OCI-LY3 (cell line): ENCODE results near the gene MOSPD2.
A peak's percentile ranks its signal among the peaks of the same experiment; 100 is the strongest.

Source experiments
- H2AFZ ChIP-seq: fragments of 200-600, 300-600 bp; shearing (Covaris generic); 2 replicates; pipeline ENCODE4 v1.6.0; 2014; ENCODE audit warnings: antibody characterized with exemption, low read depth, low read length
- H3K27ac ChIP-seq: fragments of 200-600, 300-600 bp; sonication (generic); 2 replicates; pipeline ENCODE4 v1.5.1; 2014; ENCODE audit warnings: mild to moderate bottlenecking, low read length, moderate library complexity, mixed read lengths
- H3K27me3 ChIP-seq: fragments of 200-600, 300-600 bp; sonication (generic); 2 replicates; pipeline ENCODE4 v1.6.1; 2014; ENCODE audit warnings: low read depth, low read length, mixed read lengths
- H3K36me3 ChIP-seq: fragments of 200-600, 300-600 bp; sonication (generic); replicated peaks from 2 replicates; pipeline ENCODE3; 2014; ENCODE audit warnings: low read depth, low read length, mixed read lengths
- H3K4me1 ChIP-seq: fragments of 300-600, 200-600 bp; sonication (generic); 2 replicates; pipeline ENCODE4 v1.6.1; 2014; ENCODE audit warnings: low read length, mixed read lengths
- H3K4me2 ChIP-seq: fragments of 200-600, 300-600 bp; sonication (generic); 2 replicates; pipeline ENCODE4 v1.6.1; 2014; ENCODE audit warnings: low read length, mixed read lengths
- H3K4me3 ChIP-seq: fragments of 300-600, 200-600 bp; sonication (generic); 2 replicates; pipeline ENCODE4 v1.5.1; 2014; ENCODE audit warnings: antibody characterized with exemption, mild to moderate bottlenecking, low read length, moderate library complexity
- H3K79me2 ChIP-seq: fragments of 300-600, 200-600 bp; shearing (Covaris generic); 2 replicates; pipeline ENCODE4 v1.6.1; 2014; ENCODE audit warnings: mild to moderate bottlenecking, low read length, mixed read lengths
- H3K9ac ChIP-seq: fragments of 300-600, 200-600 bp; shearing (Covaris generic); 2 replicates; pipeline ENCODE4 v1.6.0; 2014; ENCODE audit warnings: mild to moderate bottlenecking, low read length, moderate library complexity
- H3K9me3 ChIP-seq: fragments of 200-600, 300-600 bp; shearing (Covaris generic); 2 replicates; pipeline ENCODE4 v1.6.1; 2014; ENCODE audit warnings: low read length, mixed read lengths; ENCODE audit not compliant: insufficient read depth
- H4K20me1 ChIP-seq: fragments of 200-600, 300-600 bp; sonication (generic); 2 replicates; pipeline ENCODE4 v1.6.1; 2016; ENCODE audit warnings: low read length, mixed read lengths; ENCODE audit not compliant: insufficient read depth
- EZH2phosphoT487 ChIP-seq: fragments of 200-600 bp; shearing (Covaris generic); IDR thresholded peaks from 2 replicates; pipeline ENCODE4 v1.6.1; 2018; ENCODE audit warnings: antibody characterized with exemption, mixed run types, low read depth
- TF ChIP-seq, protein P1 (sequence below): fragments of 200-600, 300-600 bp; sonication (generic); IDR thresholded peaks from 2 replicates; pipeline ENCODE4 v1.5.1; 2014; ENCODE audit warnings: antibody characterized with exemption, low read length, low read depth

Gene MOSPD2

DNA sequence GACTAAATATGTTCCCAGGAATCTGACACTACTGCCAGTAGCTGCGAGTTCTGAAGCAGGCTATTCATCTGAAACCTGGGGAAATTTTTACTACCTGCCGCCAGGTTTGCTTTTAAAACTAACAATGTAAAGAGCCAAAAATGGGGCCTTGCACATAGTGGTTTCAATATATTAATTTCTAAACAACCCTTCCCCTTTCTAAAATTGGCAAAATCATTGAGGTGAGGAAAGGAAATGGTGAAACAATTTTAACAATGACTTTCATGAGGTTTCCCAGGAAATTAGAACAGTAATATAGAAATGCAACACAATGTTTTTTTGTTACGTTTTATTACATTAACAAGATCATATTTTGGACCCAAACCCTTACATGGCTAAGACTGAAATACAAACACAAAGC lies 21.7 kb upstream of the MOSPD2 start:
- no peaks in the 10 kb centered on the region for H3K79me2 ChIP-seq
- H3K4me1 ChIP-seq = peaks cover 9% of the 10 kb centered on the region
- no peak overlapping the region for H3K4me3 ChIP-seq
- H4K20me1 ChIP-seq = no peaks in the 10 kb centered on the region
- peaks cover 21% of the 10 kb centered on the region for H3K36me3 ChIP-seq
- H2AFZ ChIP-seq = no peak overlapping the region
- peak overlapping the region; percentile 21 for H3K4me2 ChIP-seq
- no peak overlapping the region for H3K27ac ChIP-seq
- no peak for TF ChIP-seq EZH2phosphoT487
- TF ChIP-seq, protein P1, sequence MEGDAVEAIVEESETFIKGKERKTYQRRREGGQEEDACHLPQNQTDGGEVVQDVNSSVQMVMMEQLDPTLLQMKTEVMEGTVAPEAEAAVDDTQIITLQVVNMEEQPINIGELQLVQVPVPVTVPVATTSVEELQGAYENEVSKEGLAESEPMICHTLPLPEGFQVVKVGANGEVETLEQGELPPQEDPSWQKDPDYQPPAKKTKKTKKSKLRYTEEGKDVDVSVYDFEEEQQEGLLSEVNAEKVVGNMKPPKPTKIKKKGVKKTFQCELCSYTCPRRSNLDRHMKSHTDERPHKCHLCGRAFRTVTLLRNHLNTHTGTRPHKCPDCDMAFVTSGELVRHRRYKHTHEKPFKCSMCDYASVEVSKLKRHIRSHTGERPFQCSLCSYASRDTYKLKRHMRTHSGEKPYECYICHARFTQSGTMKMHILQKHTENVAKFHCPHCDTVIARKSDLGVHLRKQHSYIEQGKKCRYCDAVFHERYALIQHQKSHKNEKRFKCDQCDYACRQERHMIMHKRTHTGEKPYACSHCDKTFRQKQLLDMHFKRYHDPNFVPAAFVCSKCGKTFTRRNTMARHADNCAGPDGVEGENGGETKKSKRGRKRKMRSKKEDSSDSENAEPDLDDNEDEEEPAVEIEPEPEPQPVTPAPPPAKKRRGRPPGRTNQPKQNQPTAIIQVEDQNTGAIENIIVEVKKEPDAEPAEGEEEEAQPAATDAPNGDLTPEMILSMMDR = no peak
- no peaks in the 10 kb centered on the region for H3K27me3 ChIP-seq
- no peaks in the 10 kb centered on the region for H3K9me3 ChIP-seq
- H3K9ac ChIP-seq = no peak overlapping the region

DNA sequence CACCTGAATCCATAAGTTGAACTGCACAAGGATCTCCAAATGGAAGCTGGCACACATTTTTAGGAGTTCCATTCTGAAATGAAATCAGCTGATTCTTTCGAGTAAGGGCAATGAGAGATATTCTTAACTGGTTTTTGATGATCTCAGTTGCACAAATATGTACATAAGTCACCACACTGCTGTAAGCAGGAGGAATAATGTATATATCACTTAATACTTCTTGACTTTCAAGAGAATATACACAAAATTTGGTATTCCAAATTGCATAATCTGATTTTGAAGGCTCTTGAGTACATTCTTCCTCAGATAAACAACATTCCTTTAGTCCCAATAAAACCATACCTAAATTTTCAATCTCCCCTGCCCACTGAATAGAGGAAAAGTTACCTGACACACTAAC lies 8.6 kb upstream of the MOSPD2 start:
- H3K4me2 ChIP-seq = no peak overlapping the region
- no peak overlapping the region for H3K9ac ChIP-seq
- H3K4me3 ChIP-seq = no peak overlapping the region
- no peaks in the 10 kb centered on the region for H3K9me3 ChIP-seq
- 0 out of 2 replicates have a peak, but pooled peaks cover 5% of the 10 kb centered on the region for H4K20me1 ChIP-seq
- H2AFZ ChIP-seq = no peak overlapping the region
- H3K36me3 ChIP-seq = peaks cover 23% of the 10 kb centered on the region
- H3K79me2 ChIP-seq = peaks cover 41% of the 10 kb centered on the region
- H3K27me3 ChIP-seq = no peaks in the 10 kb centered on the region
- no peak overlapping the region for H3K27ac ChIP-seq
- H3K4me1 ChIP-seq = no peaks in the 10 kb centered on the region
- TF ChIP-seq EZH2phosphoT487 = no peak
- TF ChIP-seq, protein P1 = no peak

DNA sequence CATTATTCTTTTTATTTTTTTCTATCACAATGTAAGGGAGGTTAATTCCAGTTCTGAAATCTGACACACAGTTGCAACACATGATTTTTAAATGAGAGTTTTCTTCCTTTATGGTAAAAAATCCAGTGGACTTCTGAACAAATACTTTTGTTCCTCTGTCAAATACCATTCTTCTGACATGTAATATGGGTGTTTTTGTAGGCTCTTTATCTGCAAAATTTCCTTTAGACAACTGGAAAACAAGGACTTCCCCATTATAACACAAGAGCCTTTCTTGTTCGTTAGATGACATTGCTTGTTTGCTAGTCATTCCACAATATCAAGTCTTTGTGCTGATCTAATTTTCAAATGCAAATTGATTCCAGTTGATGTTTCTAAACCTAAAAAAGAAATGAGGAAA lies 8.0 kb upstream of the MOSPD2 start:
- no peaks in the 10 kb centered on the region for H3K4me1 ChIP-seq
- TF ChIP-seq EZH2phosphoT487 = no peak
- TF ChIP-seq, protein P1 = no peak
- 0 out of 2 replicates have a peak, but pooled peaks cover 5% of the 10 kb centered on the region for H4K20me1 ChIP-seq
- no peaks in the 10 kb centered on the region for H3K9me3 ChIP-seq
- no peak overlapping the region for H3K9ac ChIP-seq
- H3K27me3 ChIP-seq = no peaks in the 10 kb centered on the region
- H3K27ac ChIP-seq = no peak overlapping the region
- no peak overlapping the region for H3K4me3 ChIP-seq
- H2AFZ ChIP-seq = no peak overlapping the region
- no peak overlapping the region for H3K4me2 ChIP-seq
- H3K79me2 ChIP-seq = peaks cover 47% of the 10 kb centered on the region
- H3K36me3 ChIP-seq = peaks cover 23% of the 10 kb centered on the region

DNA sequence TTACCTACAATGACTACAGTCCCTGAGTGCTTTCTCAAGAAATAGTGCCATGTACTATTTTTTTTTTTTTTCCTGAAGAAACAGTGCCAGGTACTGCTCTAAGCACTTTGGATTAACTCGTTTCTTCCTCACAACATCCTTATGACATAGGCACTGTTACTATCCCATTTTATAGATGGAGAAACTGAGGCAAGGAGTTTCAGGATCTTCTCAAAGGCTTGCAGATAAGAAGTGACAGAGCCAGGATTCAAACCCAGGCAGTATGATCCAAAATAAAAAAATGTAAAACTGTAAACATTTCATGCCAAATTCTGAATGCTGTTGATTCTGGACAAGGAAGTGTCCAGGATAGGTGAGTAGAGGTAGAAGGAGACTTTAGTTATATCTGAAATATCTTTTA lies 1.5 kb upstream of the MOSPD2 start:
- H3K4me3 ChIP-seq = peak overlapping the region; percentile 89
- H3K36me3 ChIP-seq = peaks cover 20% of the 10 kb centered on the region
- 0 out of 2 replicates have a peak, but pooled peaks cover 5% of the 10 kb centered on the region for H4K20me1 ChIP-seq
- peak overlapping the region; percentile 77 for H3K4me2 ChIP-seq
- TF ChIP-seq, protein P1 = no peak
- no peak for TF ChIP-seq EZH2phosphoT487
- peaks cover 73% of the 10 kb centered on the region for H3K79me2 ChIP-seq
- peak overlapping the region; percentile 83 for H3K9ac ChIP-seq
- H3K9me3 ChIP-seq = no peaks in the 10 kb centered on the region
- no peak overlapping the region for H2AFZ ChIP-seq
- H3K4me1 ChIP-seq = peaks cover 16% of the 10 kb centered on the region
- no peak overlapping the region for H3K27ac ChIP-seq
- no peaks in the 10 kb centered on the region for H3K27me3 ChIP-seq
